ENCODE results near the gene EDEM3. TPM values are rescaled to one million over a fixed set of nuclear protein-coding genes. Genes with fewer than 3 reads are reported as not detected.

The EDEM3 gene
- total and polyA plus RNA-seq, 2 of the 8 experiments (the other 6 are each of a cell fraction or from before 2014, with no cell fraction given), result 1.6 to 14.0 TPM

DNA sequence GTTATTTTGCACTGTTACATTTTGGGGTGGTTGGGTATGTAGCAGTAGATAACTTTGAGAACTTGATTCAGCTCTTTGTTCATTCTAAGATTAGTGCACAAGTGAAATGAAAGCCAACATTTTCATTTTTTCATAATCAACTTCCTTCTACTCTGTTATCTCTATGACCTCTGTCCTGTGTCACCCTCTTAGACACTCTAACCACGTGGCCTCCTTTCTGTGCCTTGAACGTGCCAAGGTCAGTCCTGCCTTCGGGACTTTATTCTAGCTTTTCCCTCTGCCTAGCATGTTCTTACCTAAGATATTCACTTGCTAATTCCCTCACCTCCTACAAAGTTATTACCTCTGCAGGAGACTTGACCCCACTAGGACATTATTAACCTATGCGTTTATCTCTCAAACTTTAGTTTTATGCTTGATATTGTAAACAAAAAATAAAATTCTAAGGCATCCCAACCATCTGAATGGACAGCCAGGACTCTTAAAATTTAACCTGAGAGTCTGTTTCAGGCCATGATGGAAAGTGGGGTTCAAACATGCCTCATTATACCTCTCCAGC, 19.2 kb upstream of the EDEM3 start:
- Histone ChIP-seq H3K14ac (ENCODE audit: insufficient read length) (no peak overlapping the region), H3K9ac (replicated peaks in 1 of 4; ENCODE audit: extremely low read depth in 1 of 4, low read depth in 3 of 4, low read length in 3 of 4) (no peak overlapping the region), H3K4me1 (replicated peaks in 1 of 4; ENCODE audit: control insufficient read depth in 3 of 4, insufficient read depth in 4 of 4, low read length in 3 of 4) (no peaks in the 10 kb centered on the region), H2BK12ac (ENCODE audit: low read depth, low read length) (no peak overlapping the region), H2BK20ac (ENCODE audit: low read length) (no peak overlapping the region), H3K56ac (replicated peaks; ENCODE audit: insufficient read length, low read depth, low read length) (no peak overlapping the region), H3K23ac (ENCODE audit: insufficient read length) (no peak overlapping the region), H3K4me3 (ENCODE audit: extremely low read depth in 1 of 4, insufficient read depth in 2 of 4, low read depth in 3 of 4, low read length in 4 of 4) (no peak overlapping the region), H3K23me2 (ENCODE audit: low read depth, low read length) (no peaks in the 10 kb centered on the region), H3K27ac (ENCODE audit: low read depth, low read length) (no peak overlapping the region), H4K91ac (replicated peaks; ENCODE audit: insufficient read length, low read length) (no peak overlapping the region), H4K5ac (ENCODE audit: insufficient read length, low read depth, low read length) (no peak overlapping the region), H3K18ac (ENCODE audit: extremely low read depth, low read length) (no peak overlapping the region), H3K79me1 (ENCODE audit: low read depth, low read length) (no peaks in the 10 kb centered on the region), H4K8ac (ENCODE audit: extremely low read depth, insufficient read depth, low read length) (no peak overlapping the region), H3K79me2 (ENCODE audit: control insufficient read depth in 1 of 2, insufficient read depth in 2 of 2, low read length in 2 of 2) (no peaks in the 10 kb centered on the region), H3K9me3 (ENCODE audit: insufficient read depth in 2 of 2, low read depth in 1 of 2, low read length in 1 of 2) (no peaks in the 10 kb centered on the region), H2BK120ac (replicated peaks; ENCODE audit: low read depth, low read length) (no peak overlapping the region), H2BK5ac (ENCODE audit: low read depth, low read length) (no peak overlapping the region), H4K20me1 (replicated peaks in 1 of 2; ENCODE audit: control insufficient read depth in 1 of 2, insufficient read depth in 2 of 2, low read length in 2 of 2) (no peaks in the 10 kb centered on the region), H3K36me3 (ENCODE audit: control insufficient read depth in 2 of 4, insufficient read depth in 4 of 4, low read length in 3 of 4) (no peaks in the 10 kb centered on the region), H3K4me2 (ENCODE audit: insufficient read depth in 1 of 2, low read depth in 2 of 2, low read length in 2 of 2) (no peak overlapping the region), H3K4ac (replicated peaks; ENCODE audit: insufficient read length, low read depth, low read length) (no peak overlapping the region), H3K27me3 (replicated peaks in 1 of 4; ENCODE audit: control insufficient read depth in 3 of 4, extremely low read depth in 1 of 4, insufficient read depth in 3 of 4, low read length in 3 of 4) (no peaks in the 10 kb centered on the region), H2BK15ac (ENCODE audit: low read length) (no peak overlapping the region), H2AK5ac (ENCODE audit: low read depth, low read length) (no peak overlapping the region), H2AFZ (ENCODE audit: low read length) (no peak overlapping the region)
- no peak for FAIRE-seq
- no peak for DNase-seq (ENCODE audit: low read depth in 1 of 2, low spot score in 2 of 2)
- 88% methylated on average over 4 of the region's 4 CpGs; no CpG with 5 or more reads in 1 of the 2 experiments for WGBS, 2 experiments (ENCODE audit: extremely low coverage in 1 of 2, insufficient coverage in 1 of 2, insufficient read length in 1 of 2, insufficient replicate concordance in 2 of 2, low coverage in 1 of 2, low lambda C conversion rate in 2 of 2, missing lambda C conversion rate in 1 of 2)
- TF ChIP-seq POU5F1 (IDR thresholded peaks at IDR 0.05; ENCODE audit: low read depth, low read length), result no peak
- no peak for TF ChIP-seq YY1 (IDR thresholded peaks at IDR 0.05; ENCODE audit: low read depth, low read length)
- no peak for TF ChIP-seq SIX5 (IDR thresholded peaks at IDR 0.05; ENCODE audit: low read depth, low read length)
- TF ChIP-seq, protein P1, sequence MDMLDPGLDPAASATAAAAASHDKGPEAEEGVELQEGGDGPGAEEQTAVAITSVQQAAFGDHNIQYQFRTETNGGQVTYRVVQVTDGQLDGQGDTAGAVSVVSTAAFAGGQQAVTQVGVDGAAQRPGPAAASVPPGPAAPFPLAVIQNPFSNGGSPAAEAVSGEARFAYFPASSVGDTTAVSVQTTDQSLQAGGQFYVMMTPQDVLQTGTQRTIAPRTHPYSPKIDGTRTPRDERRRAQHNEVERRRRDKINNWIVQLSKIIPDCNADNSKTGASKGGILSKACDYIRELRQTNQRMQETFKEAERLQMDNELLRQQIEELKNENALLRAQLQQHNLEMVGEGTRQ (IDR thresholded peaks at IDR 0.05; ENCODE audit: low read length), result no peak
- no peak for TF ChIP-seq BRCA1 (IDR thresholded peaks at IDR 0.05; ENCODE audit: low read depth, low read length)
- POLR2A ChIA-PET (ENCODE audit: partially characterized antibody), result no interaction called here
- CTCF ChIA-PET (ENCODE audit: partially characterized antibody), result no interaction called here

Measured in H1 (cell line).